Measurements from ENCODE around the gene CFB.

- no peak for TF ChIP-seq CTCF (IDR thresholded peaks at IDR 0.05; ENCODE audit: low read length)
- TF ChIP-seq EZH2 (IDR thresholded peaks at IDR 0.05; ENCODE audit: borderline replicate concordance, low read length): no peak
Measured at GRCh38 chr6:31915351-31915750, 30.5 kb upstream of the CFB start.
